Activated effector memory CD4-positive, alpha-beta T cell treated with Interleukin-2 at 50 U/mL for 16 hours (primary cell): ENCODE data around the gene GRAMD4.

Source experiments
- DNase-seq: peaks from one replicate; pipeline ENCODE4 v3.0.0-alpha.2; 2020

Gene GRAMD4

DNA sequence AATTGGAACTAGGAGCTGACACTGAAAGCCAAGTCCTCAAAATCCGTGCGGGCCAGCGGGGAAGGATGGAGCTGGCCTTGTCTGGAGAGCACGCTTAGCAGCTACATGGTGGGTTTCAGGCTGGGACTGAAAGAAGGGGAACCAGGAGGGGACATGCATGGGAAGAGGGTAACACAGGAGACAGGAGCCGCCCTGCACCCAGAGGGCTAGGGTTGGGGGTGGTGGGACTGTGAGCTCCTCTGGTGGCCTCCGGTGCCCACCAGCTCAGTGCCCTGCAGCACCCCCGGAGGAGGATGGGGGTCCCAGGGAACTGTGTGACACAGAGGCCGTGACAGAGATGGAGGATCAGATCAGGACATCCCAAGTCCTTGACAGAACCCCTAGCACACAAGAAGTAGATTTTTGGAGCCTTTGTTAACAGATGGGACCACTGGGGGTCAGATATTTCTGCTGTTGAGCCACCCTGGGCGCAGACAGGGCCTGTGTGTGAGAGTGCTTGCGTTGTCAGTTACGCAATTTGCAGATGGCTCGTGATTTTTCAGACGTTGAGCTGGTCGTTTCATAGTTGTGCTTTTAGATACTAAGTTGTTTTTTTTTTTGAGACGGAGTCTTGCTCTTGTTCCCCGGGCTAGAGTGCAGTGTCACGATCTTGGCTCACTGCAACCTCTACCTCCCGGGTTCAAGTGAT, 21.3 kb upstream of the GRAMD4 start:
- no peak for DNase-seq

DNA sequence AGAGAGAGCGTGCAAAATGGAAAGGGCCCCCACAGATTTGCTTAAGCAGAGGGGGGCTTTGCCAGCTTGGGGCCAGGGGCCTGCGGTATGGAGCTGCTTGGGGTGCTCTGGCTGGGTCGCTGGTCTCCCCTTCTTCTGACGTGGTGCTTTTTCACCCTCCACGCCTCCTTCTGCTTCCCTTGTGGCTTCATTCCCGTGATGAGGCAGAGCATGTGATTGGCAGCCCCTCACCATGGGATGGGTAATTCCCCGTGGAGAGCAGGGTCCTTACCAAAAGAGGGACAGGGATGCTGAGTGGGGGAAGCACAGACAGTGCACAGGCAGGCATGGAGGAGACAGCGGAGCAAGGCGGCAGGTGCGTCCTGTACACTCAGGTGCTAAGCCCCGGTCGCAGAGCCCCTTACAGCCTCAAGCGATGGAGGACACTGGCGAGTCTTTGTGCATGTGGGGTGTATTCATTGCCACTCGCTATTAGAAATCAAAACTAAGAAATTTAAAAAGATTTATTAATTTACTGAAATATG, 19.9 kb upstream of the GRAMD4 start:
- DNase-seq = no peak

DNA sequence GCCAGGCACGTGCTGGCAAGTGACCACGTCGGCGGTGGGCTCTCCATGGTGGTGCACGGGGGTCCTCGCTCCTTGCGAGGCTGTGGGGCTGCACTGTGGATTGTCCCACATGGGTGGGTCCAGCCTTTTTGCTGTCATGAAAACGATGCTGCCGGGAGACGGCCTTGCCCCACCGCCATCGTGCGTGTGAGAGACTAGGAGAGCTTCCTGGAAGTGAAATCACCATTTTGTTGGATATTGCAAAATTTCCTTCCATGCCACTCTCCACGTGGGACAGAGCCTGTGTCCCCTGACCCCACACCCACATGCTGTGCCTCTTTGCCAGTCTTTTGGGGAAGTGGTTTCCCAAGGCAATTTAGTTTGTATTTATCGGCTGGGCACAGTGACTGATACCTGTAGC, 18.2 kb upstream of the GRAMD4 start:
- DNase-seq = no peak

DNA sequence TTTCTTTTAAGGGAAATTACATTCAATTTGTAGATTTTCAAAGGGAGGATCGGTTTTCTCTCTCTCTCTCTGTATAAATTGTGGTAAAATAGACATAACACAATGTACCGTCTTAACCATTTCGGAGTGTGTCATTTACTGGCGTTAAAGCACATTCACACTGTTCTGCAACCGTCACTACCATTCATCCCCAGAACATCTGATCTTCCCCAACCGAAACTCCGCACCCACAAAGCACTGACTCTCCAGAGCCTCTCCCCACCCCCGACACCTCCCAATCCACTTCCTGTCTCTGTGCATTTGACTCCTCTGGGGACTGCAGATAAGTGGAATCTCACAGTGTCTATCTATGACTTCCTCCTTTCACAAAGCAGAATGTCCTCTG, 15.9 kb upstream of the GRAMD4 start:
- no peak for DNase-seq

DNA sequence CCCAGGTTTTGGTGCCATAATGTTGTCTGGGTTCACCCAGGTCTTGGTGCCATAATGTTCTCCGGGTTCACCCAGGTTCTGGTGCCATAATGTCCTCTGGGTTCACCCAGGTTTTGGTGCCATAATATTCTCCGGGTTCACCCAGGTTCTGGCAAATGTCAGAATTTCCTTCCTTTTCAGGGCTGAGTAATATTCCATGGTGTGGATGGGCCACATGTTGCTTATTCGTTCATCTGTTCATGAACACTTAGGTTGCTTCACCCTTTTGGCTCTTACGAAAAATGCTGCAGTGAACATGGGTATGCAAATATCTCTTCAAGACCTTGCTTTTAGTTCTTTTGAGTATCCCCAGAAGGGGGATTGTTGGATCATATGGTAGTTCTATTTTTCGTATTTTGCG, 15.1 kb upstream of the GRAMD4 start:
- no peak for DNase-seq

DNA sequence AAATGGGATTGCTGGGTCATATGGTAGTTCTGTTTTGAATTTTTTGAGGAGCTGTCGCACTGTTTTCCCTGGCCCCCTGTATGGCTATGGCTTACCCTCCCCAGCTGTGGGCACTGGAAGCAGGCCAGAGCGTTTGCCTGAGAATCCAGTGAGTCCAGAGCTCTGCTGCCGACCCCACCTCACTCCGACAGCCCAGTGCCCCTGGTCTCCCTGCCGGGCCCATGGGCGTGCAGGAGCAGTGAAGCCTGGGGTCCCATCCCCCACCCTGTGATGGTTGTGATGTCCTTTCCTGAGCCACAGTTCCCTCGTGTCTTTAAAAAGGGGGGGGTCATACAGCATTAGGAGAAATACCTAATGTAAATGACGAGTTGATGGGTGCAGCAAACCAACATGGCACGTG, 13.3 kb upstream of the GRAMD4 start:
- DNase-seq = no peak

DNA sequence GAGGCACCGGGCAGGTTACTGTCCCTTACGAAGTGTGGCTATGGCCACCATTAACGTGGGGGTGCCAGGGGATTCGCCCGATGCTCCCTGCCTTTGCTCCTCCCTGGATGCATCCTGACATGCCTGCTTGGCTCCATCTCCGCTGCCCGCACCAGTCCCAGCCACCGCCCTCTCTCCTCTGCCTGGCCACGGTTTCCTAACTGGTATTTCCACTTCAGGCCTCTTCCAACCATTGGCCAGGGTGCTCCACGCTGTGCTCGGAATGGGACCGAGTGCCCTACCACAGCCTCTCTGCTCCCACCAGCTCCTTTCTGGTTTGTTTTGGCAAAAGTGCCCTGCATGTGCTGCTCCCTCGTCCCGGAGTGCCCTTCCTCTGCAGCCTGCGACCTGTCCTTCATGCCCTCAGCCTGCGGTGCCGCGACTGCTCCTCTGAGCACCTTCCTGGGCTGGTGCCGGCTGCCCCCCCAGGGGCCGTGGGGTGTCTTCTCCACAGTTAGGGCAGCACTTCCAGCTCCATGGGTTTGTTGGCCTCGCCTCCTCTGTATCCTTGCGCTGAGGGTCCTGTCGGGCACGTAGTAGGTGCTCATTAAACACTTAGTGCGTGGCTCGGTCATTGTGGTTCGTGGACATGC, 12.6 kb upstream of the GRAMD4 start:
- no peak for DNase-seq

DNA sequence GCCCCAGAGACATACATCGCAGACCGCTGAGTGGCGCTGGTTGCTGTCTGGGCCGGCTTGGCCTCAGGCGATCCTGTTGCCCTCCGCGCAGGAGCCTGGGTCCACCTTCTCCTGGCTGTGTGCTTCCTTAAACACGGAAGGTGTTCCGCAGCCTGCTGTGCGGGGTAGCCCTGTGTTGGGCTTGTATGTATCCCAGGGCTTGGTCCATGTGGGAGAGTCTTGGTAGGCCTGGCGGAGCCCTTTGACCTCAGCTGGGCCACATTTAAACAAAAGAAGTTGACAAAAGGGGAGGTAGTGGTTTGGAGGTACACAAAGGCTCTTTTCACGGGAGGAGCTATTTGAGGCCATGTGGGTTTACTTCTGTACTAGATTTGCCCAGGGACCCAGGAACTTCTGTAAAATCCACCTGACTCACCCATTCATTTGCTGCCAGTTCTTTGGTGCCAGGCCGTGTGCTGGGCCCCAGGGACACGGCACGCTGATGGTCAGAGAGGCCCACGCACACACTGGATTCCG, 11.0 kb upstream of the GRAMD4 start:
- DNase-seq = no peak

DNA sequence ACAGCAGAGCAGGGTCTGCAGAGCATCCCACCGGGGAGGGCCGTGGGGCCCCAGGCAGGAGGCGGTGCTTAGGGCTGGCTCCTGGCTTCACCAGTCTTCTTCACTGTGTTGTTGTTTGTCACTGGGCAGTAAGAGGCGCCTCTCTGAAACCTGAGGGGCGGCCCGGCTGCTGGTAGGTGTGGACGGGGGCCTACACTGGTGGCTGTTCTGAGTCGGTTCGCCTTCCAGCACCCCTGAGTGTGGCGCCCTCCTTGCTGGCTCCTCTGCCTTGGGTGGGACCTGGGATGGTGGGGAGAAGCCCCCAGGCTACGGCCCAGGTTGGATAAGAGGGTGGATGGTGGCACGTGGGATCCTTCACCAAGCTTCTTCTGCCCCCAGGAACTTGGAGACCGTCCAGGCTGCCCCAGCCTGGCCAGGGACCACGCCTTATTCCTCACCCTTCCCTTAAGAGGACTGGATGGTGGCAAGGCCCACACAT, 10.4 kb upstream of the GRAMD4 start:
- no peak for DNase-seq

DNA sequence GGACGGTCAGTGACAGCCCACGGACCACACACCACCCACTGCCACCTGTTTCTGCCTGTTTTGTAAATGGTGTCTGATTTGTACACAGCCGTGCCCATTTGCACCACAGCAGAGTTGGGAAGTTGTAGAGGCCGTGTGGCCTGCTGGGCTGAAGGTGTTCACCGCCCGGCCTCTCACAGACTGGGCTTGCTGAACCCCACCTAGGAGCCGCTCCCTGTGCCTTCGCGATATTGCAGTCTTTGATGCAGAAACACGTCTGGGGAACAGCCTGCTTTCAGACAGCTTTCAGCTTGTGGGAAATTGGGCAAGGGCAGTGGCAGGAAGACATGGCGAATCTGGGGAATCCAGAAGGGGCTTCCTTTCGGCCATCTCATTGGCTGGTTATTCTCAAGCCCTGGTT, 9.8 kb upstream of the GRAMD4 start:
- no peak for DNase-seq

DNA sequence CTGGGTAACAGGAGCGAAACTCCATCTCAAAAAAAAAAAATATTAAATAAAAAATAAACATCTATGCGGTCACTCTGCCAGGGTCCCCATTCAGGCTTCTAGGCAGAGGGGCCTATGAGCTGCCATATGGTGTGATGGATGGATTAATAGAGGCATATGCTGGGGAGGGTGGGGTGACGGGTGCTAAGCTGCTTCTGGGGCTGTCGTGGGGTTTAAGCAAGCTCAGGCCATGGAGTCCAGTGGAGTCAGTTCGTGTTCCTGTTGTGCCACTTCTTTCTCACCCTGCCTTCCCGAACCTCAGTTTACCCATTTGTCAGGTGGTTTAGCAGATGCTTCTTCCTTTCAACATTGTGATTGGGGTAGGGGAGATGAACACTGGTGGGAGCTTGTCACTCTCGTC, 9.0 kb upstream of the GRAMD4 start:
- no peak for DNase-seq

DNA sequence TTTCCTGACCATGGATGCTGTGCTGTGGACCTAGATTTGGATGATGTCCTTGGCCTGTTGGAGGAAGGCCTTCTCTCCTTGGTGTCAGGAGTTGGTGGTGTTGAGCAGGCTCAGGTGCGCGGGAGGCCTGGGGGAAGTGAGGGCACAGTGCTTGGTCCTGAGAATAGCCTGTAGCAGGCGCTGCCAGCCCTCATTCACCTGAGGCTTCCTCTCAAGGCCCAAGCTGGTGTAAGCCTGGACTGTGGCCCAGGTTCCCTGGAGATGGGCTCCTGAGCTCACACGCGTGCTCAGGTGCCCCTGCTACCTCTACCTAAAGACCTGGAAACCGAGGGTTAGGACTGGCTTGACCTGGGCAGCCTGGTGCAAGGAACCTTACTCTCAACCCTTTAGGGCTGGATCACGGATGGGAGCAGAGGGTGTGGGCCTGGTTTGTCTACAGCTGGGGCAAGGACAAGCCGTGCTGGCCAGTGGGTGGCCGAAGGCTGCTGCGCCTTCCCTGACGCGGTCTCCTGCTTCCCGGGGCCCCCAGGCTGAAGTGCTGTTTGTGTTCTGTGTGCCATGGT, 7.8 kb upstream of the GRAMD4 start:
- DNase-seq = no peak

DNA sequence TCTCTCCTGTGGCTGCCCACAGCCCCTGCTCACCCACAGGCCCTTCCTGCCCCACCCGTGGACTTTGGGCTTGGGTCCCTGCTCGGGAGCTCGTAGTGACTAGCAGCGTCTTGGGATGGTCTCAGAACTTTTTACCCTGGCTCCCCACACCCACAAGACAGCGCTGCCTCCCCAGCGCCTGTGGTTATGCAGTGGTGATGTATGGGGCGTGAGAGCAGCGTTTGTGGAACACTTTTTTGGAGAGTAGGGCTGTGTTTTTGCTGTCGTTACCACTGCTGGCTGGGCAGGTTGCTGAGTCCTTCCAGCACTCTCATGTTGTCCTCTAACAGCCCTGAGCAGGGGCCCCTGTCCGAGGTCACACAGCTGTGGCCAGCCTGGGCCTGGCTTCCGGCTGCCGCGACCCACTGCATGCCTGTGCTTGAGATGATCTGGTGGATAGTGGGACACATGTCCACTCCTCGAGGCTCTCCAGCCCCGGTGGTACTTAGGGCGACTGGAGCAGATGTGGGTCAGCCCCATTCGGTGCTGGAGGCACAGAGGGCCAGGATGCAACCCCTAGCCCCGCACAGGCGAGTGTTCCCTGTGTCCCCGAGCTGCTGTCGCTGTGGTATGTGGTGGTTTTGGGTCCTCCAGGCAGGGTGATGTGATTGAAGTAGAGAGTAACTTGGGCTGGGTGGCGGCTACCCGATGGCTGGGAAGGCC, 7.1 kb upstream of the GRAMD4 start:
- DNase-seq = peak; percentile 34

DNA sequence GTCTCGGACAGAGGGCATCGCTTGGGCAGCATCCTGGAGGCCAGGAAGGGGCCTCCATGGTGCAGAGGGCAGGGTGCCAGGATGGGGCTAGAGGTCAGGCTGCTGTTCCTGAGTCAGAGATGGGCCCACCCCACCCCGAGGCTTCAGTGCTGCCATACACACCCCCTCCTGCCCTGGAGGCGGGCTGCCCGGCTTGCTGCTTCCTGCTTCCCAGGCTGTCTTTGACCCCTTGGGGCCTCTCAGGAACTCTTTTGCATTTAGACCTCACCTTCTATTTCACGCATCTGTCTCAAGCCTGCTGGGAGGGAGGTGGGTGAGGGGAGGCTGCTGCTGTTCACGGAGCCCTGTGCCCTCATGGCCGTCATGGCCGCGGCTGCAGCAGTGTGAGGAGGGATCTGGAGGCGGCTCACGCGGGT, 6.6 kb upstream of the GRAMD4 start:
- DNase-seq = peak; percentile 2

DNA sequence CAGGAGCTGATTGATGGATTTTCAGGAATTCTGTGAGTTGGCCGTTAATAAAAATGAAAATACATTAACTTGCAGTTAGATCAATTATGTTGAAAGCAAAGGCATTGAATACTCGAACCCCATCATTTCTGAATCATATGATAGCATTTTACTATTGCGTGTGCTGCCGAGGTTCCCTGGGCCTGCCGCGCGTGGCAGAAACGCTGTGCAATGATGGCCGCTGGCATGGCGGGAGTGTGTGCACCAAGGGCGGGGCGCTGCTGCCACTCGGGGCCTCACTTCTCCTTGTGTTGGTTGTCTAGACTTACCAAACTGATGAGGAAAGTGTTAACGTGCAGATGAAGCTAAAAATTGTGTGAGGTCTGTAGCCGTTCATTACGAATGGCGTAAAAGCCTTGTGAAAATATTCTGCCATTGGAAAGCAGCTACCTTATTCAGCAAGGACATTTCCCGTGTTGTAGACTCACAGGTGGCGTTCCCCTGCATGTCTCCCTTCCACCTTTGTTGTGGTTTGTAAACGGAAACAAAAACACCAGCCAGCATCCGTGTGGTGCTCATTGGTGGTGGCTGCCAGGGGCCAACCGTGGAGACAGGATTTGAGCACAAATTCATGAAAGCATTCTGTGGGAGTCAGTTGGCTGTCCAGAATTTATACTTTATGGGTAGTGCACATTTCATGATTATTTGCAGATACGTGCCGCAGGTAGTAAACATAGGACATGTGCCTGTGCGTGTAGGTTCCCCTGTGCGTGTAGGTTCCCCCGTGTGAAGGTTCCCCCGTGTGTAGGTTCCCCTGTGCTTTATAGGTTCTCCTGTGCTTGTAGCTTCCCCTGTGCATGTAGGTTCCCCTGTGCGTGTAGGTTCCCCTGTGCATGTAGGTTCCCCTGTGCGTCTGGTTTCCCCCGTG, 5.9 kb upstream of the GRAMD4 start:
- peak; percentile 72 for DNase-seq

DNA sequence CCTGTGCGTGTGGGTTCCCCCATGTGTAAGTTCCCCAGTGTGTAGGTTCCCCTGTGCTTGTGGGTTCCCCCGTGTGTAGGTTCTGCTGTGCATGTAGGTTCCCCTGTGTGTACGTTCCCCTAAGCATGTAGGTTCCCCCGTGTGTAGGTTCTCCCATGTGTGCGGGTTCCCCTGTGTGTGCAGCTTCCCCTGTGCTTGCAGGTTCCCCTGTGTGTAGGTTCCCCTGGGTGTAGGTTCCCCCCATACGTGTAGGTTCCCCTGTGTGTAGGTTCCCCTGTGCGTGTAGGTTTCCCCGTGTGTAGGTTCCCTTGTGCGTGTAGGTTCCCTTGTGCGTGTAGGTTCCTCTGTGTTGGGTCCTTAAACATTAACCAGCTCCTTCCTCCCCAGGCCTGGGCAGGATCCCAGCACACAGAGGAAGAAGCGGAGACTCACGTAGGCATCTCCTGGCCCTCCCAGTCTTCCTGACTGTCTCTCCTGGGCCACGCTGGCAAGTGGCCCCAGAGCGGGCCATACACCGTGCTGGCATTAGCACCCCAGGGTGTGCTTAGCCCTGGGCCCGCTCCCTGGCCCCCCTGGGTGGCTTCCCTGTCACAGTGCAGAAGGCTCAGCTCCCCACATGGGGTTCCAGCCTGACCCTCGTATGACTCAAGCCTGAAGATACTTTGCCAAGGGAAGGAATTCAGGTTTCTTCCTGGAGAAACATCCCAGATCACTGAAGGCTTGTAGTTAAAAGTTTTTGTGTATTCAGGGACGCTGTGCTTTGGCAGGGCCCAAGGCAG, 2.8 kb upstream of the GRAMD4 start:
- no peak for DNase-seq

DNA sequence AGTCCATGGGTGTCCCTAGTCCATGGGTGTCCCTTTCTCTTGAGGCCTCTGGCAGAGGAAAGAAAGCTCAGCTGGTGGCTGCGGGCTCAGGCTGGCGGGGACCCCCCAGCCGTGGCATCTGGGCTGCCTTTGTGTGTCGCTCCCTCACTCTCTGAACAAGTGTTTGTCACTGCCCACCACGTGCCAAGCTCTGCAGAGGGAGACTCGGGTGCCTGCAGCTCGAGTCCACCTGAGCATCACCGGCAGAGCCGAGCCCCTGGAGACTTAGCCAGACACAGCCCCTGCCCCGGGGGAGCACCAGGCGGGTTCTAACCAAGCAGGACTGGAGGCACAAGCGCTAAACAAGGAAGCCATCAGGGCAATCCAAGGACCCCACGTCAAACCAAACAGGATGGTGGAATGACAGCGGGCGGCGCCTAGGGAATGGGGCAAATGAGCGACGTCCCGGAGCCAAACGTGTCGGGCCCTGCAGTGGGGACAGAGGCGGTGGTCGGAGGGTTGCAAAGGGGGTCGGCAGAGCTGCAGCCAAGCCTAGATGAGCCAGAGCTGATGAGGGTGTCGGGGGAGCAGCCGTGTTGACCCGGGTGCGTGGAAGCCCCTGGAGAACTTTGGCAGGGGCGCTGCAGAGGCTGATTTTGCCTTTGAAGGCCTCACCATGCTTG, 2.1 kb upstream of the GRAMD4 start:
- no peak for DNase-seq

DNA sequence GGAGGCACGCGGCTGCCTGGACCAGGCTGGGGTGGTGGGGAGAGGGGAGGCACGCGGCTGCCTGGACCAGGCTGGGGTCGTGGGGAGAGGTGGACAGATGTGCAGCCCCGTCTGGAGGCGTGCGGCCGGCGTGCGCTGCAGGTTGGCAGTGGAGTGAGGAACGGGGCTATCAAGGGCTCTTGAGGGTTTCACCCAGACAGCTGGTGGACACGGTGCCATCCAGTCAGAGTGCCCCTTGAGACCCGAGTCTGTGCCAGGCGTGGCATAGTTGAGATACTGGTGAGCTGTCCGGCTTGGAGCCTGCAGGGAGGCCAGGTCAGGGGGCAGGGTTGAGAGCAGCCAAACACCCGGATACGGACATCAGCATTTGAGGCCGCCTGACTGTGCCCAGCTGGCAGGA, 1.5 kb upstream of the GRAMD4 start:
- no peak for DNase-seq

DNA sequence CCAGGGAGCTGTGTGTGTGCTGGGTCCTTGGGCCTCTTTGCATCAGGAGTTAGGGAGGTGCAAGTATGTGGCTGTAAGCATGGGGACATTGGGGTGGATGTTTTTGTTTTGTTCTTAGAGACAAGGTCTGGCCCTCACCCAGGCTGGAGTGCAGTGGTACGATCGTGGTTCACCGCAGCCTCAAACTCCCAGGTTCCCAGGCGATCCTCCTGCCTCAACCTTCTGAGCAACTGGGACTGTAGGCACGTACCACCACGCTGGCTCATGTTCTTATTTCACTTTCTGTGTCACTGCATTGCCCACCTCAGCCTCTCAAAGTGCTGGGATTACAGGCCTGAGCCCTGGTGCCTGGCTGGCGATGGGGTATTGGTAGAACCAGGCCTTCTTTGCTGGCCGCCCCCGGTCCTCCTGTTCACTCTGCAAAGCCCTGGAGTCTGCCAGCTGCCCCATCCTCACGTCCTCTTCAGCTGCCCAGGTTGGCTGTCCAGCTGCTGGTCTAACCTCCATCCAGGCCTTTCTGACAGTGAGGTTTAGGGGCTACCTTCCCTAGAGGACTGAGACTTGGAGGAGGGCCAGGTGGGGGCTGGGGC, 851 bp upstream of the GRAMD4 start:
- no peak for DNase-seq

DNA sequence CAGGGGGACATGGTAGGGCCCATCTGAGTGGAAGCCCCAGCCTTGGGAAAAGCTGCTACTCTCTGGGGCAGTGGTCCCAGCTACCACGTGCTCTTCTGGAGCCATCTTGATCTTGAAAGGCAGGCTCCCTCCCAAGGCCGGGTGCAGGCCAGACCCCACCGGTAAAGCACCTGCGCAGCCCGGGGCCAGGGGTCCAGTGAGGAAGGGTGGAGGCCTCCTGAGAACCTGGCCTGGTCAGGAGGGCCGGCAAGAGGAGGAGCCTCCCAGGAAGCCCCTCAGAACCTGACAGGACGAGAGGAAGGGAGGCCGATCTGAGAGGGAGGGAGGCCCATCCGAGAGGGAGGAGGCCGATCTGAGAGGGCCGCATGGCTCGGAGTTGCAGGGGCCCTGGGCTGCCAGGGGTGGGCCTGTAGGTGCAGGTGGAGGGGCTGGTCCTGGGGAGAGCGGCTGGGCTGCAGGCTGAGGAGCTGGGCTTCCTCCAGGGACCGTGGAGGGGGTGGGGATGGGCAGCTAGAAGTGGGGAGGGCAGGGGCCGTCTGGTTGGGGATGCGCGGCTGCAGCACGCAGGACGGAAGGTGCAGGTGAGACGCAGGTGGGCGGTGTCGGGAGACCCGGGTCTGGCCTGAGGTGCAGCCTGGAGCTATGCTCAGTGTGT, 529 bp downstream of the GRAMD4 start:
- no peak for DNase-seq
